ENCODE results near the gene CPHXL2. TPM values are rescaled to one million over a fixed set of nuclear protein-coding genes. Genes with fewer than 3 reads are reported as not detected.
A peak's percentile ranks its signal among the peaks of the same experiment; 100 is the strongest.

The CPHXL2 gene
- total RNA-seq, 1 donor from 2014 or later, result not detected

- no peak for TF ChIP-seq CTCF (conservative IDR thresholded peaks at IDR 0.05)
- peaks cover 10% of the 10 kb centered on the region for H3K36me3 Mint-ChIP-seq (ENCODE audit: low read depth)
- H3K4me1 Mint-ChIP-seq, result peaks cover 21% of the 10 kb centered on the region
- DNase-seq (ENCODE audit: low read depth, low spot score), result no peak
- no peaks in the 10 kb centered on the region for H3K27me3 Mint-ChIP-seq (ENCODE audit: low read depth)
- no peak overlapping the region for H3K27ac Mint-ChIP-seq (ENCODE audit: unreplicated experiment)
- H3K4me3 Mint-ChIP-seq, result peak overlapping the region; percentile 68
- H3K9me3 Mint-ChIP-seq, result no peaks in the 10 kb centered on the region
Observed at GRCh38 chr16:75644240-75645012, 32.4 kb downstream of the CPHXL2 start.

DNA sequence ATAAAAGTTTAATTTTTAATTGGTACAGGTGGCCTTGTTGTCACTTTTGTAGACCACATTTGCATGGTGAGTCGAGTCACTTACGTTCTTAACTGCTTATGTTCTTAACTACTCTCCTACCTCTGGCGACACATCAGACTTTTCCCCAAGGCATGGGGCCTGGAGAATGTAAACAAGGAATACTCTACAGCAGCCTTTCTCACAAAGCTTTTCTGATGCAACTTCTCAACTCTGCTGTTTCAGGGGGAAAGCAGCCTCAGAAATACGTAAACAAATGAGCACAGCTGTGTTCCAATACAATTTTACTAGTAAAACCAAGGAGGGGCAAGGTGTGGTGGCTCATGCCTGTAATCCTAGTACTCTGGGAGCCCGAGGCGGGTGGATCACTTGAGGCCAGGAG is 36.2 kb downstream of the CPHXL2 start:
- DNase-seq (ENCODE audit: low read depth, low spot score), result no peak
- Mint-ChIP-seq H3K9me3 (no peaks in the 10 kb centered on the region), H3K27me3 (ENCODE audit: low read depth) (no peaks in the 10 kb centered on the region), H3K4me1 (peaks cover 8% of the 10 kb centered on the region), H3K4me3 (peak overlapping the region; percentile 58), H3K36me3 (ENCODE audit: low read depth) (peaks cover 21% of the 10 kb centered on the region), H3K27ac (ENCODE audit: unreplicated experiment) (no peak overlapping the region)
- TF ChIP-seq CTCF (conservative IDR thresholded peaks at IDR 0.05), result no peak

DNA sequence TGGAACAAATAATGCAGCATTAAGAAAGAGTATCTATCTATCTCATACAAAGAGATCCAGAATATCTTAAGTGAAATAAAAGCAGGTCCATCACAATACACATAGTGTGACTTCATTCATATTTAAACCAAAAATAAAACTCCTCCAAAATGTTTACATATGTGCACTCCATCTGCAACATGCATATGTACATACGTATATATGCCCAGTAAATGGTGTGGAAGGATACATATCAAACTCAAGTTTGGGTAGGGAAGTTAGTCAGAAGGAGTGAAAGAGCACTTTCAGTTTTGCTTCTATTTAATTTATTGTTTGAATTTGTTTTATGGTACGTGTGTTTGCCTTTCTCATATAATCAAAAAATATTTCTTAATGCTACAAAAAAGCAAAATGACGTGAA is 41.8 kb downstream of the CPHXL2 start:
- Mint-ChIP-seq H3K36me3 (ENCODE audit: low read depth) (peaks cover 25% of the 10 kb centered on the region), H3K4me3 (no peak overlapping the region), H3K27me3 (ENCODE audit: low read depth) (no peaks in the 10 kb centered on the region), H3K9me3 (no peaks in the 10 kb centered on the region), H3K4me1 (no peaks in the 10 kb centered on the region), H3K27ac (ENCODE audit: unreplicated experiment) (no peak overlapping the region)
- no peak for DNase-seq (ENCODE audit: low read depth, low spot score)
- no peak for TF ChIP-seq CTCF (conservative IDR thresholded peaks at IDR 0.05)

DNA sequence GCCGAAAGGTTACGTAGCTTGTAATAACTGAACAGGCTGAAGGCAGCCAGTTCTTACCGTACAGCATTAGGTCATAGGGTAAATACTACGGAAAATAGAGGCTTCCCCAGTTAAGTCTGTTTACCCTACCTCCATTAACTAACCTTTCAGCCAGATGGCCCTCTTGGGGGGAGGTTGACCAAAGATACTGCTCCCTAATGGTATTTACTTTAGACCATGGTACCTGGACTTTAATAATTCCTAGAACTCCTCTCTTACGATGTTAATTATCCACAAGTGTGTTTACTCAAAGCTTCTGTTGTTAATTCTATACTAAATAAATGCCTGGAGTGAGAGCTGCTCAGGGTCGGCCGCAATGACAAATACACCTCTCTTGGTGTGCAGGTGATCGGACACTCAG is 44.0 kb downstream of the CPHXL2 start:
- no peaks in the 10 kb centered on the region for H3K9me3 Mint-ChIP-seq
- H3K36me3 Mint-ChIP-seq (ENCODE audit: low read depth), result peaks cover 25% of the 10 kb centered on the region
- no peaks in the 10 kb centered on the region for H3K4me1 Mint-ChIP-seq
- no peak overlapping the region for H3K4me3 Mint-ChIP-seq
- H3K27ac Mint-ChIP-seq (ENCODE audit: unreplicated experiment), result no peak overlapping the region
- DNase-seq (ENCODE audit: low read depth, low spot score), result no peak
- no peaks in the 10 kb centered on the region for H3K27me3 Mint-ChIP-seq (ENCODE audit: low read depth)
- no peak for TF ChIP-seq CTCF (conservative IDR thresholded peaks at IDR 0.05)

DNA sequence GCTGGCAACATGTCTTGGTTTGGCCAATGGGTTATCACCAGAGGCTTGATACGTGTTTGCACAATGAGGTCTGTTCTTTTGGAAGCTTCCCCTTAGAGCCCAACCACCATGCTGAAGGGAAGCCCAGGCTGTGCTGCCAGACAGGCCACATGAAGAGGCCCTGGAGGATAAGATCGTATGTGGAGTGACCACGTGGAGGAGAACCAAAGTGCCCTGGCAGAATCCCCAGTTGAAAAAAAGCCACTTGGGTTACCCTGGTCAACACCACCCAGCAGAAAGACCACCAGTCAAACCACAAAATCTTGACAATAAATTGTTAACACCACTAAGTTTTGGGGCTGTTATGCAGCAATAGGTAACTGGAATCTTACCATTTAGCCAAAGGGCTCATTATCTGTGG is 46.8 kb downstream of the CPHXL2 start:
- DNase-seq (ENCODE audit: low read depth, low spot score), result no peak
- Mint-ChIP-seq H3K27ac (ENCODE audit: unreplicated experiment) (no peak overlapping the region), H3K36me3 (ENCODE audit: low read depth) (peaks cover 28% of the 10 kb centered on the region), H3K9me3 (no peaks in the 10 kb centered on the region), H3K4me1 (no peaks in the 10 kb centered on the region), H3K4me3 (no peak overlapping the region), H3K27me3 (ENCODE audit: low read depth) (no peaks in the 10 kb centered on the region)
- no peak for TF ChIP-seq CTCF (conservative IDR thresholded peaks at IDR 0.05)

All from neural crest cell (in vitro differentiated cells).